ENCODE data around the gene CLCNKA.
"Not testable (repeated sequence)": the region's sequence is repeated elsewhere in the genome, so short reads cannot be mapped to it uniquely, and the experiment has no call there.

The CLCNKA gene

GRCh38 chr1:16021681-16022080 is at the start of gene CLCNKA:
Gene CLCNKA (plus strand): TSS chr1:16022036. CDS start chr1:16022620, 584 bp downstream.
- no peak for DNase-seq

- DNase-seq: no peak
Observed at GRCh38 chr1:15972409-15972808, 49.4 kb upstream of the CLCNKA start.

GRCh38 chr1:15973772-15974171 is 48.1 kb upstream of the CLCNKA start:
- DNase-seq: no peak

- no peak for DNase-seq
Observed at GRCh38 chr1:15974855-15975254, 47.0 kb upstream of the CLCNKA start.

GRCh38 chr1:15975358-15975804 is 46.5 kb upstream of the CLCNKA start:
- DNase-seq: peak; percentile 50 to 57

- DNase-seq: peak; percentile 91 to 99
Observed at GRCh38 chr1:15975805-15976680, 45.8 kb upstream of the CLCNKA start, which contains the start of gene ZBTB17. Gene ZBTB17 (minus strand): TSS chr1:15976101. CDS start chr1:15948495, 27,606 bp downstream.

- DNase-seq: not testable (repeated sequence)
Observed at GRCh38 chr1:15977947-15978346, 43.9 kb upstream of the CLCNKA start.

- DNase-seq: no peak
Observed at GRCh38 chr1:15981679-15982078, 40.2 kb upstream of the CLCNKA start.

GRCh38 chr1:15983275-15983674 is 38.6 kb upstream of the CLCNKA start:
- DNase-seq: no peak

GRCh38 chr1:15985611-15986297 is 36.1 kb upstream of the CLCNKA start:
- no peak for DNase-seq

GRCh38 chr1:15988856-15989736 is 32.7 kb upstream of the CLCNKA start:
- no peak for DNase-seq

- no peak for DNase-seq
Observed at GRCh38 chr1:15989776-15990175, 32.1 kb upstream of the CLCNKA start.

- DNase-seq: no peak
Observed at GRCh38 chr1:15991427-15992186, 30.2 kb upstream of the CLCNKA start.

- DNase-seq: no peak
Observed at GRCh38 chr1:15992187-15992553, 29.7 kb upstream of the CLCNKA start.

GRCh38 chr1:15992582-15993500 is 29.0 kb upstream of the CLCNKA start:
- no peak for DNase-seq

- DNase-seq: no peak
Observed at GRCh38 chr1:15993666-15994065, 28.2 kb upstream of the CLCNKA start.

- DNase-seq: no peak
Observed at GRCh38 chr1:15994081-15994480, 27.8 kb upstream of the CLCNKA start.

GRCh38 chr1:15994590-15995351 is 27.1 kb upstream of the CLCNKA start:
- DNase-seq: peak in 1 of 2 experiments; percentile 60

GRCh38 chr1:15997076-15997585 is 24.7 kb upstream of the CLCNKA start:
- DNase-seq: no peak

Data from NCI-H446 (cell line).